Dendritic cell treated with granulocyte-macrophage colony-stimulating factor and Interleukin-4, amounts not matched to agents 40 ng/mL and 50 ng/mL, for 4 days (primary cell): ENCODE measurements around the gene PASK.

Source experiments
- H3K27ac Mint-ChIP-seq: one replicate; pipeline ENCODE4 v1.8.0; 2022; ENCODE audit warnings: mild to moderate bottlenecking, mixed read lengths
- H3K27me3 Mint-ChIP-seq: one replicate; pipeline ENCODE4 v1.8.0; 2022; ENCODE audit warnings: mild to moderate bottlenecking, mixed read lengths
- H3K36me3 Mint-ChIP-seq: one replicate; pipeline ENCODE4 v1.8.0; 2022; ENCODE audit warnings: low read depth, mixed read lengths
- H3K4me1 Mint-ChIP-seq: one replicate; pipeline ENCODE4 v1.8.0; 2022; ENCODE audit warnings: low read depth, mixed read lengths
- H3K4me3 Mint-ChIP-seq: one replicate; pipeline ENCODE4 v1.8.0; 2022; ENCODE audit warnings: mild to moderate bottlenecking, moderate library complexity, mixed read lengths
- H3K9me3 Mint-ChIP-seq: one replicate; pipeline ENCODE4 v1.8.0; 2022; ENCODE audit warnings: mixed read lengths
- intact Hi-C: fragments of 100-400 bp; cut with micrococcal nuclease; formaldehyde crosslinking; loops from one replicate; pipeline ENCODE4 v1.15.0; 2022

PASK gene

DNA sequence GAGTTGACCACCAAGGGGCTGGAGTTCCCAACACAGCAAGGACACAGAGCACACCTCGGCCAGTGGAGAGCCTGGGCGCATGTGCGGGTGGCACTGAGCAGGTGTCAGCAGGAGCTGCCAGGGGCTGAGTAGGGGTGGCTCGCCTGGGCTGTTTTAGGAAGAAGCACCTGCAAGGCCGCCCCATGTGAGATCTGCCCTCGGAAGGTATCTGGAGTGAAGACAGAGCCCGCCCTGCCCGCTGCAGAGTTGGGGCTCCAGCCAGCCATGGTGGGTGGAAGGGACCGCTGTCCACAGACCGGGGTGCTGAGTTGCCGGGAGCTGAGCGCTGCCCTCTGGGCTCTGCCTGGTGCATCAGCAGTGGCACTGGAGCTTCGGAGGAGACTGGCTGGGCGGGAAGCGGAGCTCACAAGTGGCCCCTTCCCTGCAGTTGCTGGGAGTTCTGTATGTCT lies 82.4 kb downstream of the PASK start:
- no peak overlapping the region for H3K27ac Mint-ChIP-seq
- intact Hi-C loops, result no loop called here
- H3K27me3 Mint-ChIP-seq, result peaks cover 15% of the 10 kb centered on the region
- no peaks in the 10 kb centered on the region for H3K9me3 Mint-ChIP-seq
- H3K4me1 Mint-ChIP-seq, result peaks cover 7% of the 10 kb centered on the region
- no peaks in the 10 kb centered on the region for H3K36me3 Mint-ChIP-seq
- H3K4me3 Mint-ChIP-seq, result no peak overlapping the region

DNA sequence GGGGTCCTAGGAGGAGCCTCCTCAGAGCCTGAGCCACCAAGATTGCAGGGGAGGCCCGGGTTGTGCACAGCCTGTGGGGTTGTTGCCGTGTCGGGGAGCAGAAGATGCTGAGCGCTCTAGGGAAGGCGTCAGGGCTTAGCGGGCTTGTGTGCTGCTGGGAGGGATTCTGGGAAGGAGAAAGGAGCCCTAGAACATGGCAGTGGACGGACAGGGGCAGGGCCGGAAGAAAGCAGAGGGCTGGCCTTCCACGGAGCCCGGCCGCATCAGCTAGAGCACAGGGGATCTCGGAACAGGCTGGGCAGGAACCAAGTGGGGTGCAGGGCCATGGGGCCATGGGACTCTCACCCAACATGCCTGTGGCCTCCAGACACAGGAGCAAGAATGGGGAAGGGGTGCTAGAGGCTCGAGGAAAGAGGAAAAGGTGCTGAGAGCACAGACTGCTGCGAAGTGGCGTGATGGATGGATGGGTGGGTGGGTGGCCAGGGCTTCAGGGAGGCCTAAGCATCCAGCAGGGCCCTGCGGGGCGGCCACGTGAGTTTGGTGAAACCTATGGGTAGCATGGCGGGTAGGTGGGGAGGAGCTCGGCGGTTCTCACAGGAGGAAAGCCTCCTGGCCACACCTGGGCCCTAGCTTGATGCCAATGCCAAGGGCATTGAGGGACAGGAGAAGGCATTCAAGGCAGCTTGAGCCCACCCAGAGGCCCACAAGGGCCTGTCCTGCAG lies 82.9 kb downstream of the PASK start:
- no peak overlapping the region for H3K27ac Mint-ChIP-seq
- H3K27me3 Mint-ChIP-seq, result peaks cover 15% of the 10 kb centered on the region
- H3K36me3 Mint-ChIP-seq, result no peaks in the 10 kb centered on the region
- no peaks in the 10 kb centered on the region for H3K9me3 Mint-ChIP-seq
- H3K4me1 Mint-ChIP-seq, result peaks cover 7% of the 10 kb centered on the region
- no peak overlapping the region for H3K4me3 Mint-ChIP-seq
- intact Hi-C loops, result no loop called here

DNA sequence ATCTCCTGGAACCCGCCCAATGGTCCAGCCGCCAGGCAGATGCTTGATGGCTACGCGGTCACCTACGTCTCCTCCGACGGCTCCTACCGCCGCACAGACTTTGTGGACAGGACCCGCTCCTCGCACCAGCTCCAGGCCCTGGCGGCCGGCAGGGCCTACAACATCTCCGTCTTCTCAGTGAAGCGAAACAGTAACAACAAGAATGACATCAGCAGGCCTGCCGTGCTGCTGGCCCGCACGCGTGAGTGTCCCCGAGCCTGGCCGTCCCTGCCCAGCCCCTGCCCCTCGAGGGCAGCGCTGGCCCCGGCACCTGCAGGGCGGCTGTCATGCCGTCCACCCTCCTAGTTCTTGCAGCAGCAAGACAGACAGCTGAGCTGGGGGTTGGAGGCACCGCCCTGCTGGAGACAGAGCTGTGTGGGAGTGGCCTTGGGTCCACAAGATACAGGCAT lies 83.9 kb downstream of the PASK start:
- intact Hi-C loops, result no loop called here
- Mint-ChIP-seq H3K27ac (no peak overlapping the region), H3K36me3 (no peaks in the 10 kb centered on the region), H3K9me3 (no peaks in the 10 kb centered on the region), H3K4me1 (peaks cover 7% of the 10 kb centered on the region), H3K4me3 (no peak overlapping the region), H3K27me3 (peaks cover 16% of the 10 kb centered on the region)

DNA sequence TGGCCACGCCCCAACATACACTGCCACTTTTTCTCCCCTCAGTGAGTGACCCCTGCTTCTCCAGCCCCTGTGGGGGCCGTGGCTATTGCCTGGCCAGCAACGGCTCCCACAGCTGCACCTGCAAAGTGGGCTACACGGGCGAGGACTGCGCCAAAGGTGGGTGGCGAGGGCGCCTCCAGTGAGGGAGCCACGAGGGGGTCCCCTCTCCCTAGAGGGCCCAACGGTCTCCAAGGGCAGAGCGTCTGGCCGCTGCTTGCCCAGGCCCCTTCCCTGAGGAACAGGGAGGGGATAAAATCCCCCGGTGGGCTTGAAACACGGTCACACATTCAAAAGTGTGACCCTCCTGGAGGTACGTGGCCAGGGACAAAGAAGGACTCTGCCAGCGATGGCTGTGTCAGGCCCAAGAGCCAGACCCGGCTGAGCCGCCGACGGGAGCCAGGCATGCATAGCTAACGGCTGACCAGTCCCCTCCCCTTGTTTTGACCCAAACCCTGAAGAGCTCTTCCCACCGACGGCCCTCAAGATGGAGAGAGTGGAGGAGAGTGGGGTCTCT lies 84.4 kb downstream of the PASK start:
- no peak overlapping the region for H3K27ac Mint-ChIP-seq
- peaks cover 16% of the 10 kb centered on the region for H3K27me3 Mint-ChIP-seq

DNA sequence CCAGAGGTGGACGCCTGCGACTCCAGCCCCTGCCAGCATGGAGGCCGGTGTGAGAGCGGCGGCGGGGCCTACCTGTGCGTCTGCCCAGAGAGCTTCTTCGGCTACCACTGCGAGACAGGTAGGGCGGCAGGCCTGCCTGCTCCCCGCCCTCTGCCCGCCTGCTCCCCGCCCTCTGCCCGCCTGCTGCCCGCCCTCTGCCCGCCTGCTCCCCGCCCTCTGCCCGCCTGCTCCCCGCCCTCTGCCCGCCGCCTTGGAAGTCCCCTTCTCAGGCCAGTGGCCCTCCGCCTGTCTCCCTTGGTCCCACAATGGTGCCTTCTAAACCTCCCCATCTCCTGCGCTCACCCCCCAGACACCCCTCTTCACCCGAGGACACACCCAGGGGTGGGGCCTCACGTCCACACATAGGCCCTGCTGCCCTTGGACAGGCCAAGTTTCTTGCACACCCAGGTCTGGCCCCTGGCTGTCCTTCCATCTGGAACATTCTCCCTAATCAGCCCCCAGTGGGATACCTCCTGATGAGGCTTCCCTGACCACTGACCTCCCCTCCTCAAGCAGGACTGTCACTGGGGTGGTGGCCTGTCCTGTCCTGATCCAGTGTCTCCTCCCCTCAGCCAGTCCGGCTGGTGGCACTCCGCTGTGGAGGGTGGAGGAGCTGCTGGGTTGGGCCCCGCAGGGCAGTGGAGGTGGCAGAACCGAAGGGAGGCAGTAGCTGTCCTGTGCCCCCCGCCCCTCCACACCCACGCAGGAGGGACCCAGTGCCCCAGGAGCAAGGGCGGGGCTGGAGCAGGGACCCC lies 85.1 kb downstream of the PASK start:
- Mint-ChIP-seq H3K36me3 (no peaks in the 10 kb centered on the region), H3K4me3 (peak overlapping the region; percentile 59), H3K9me3 (no peaks in the 10 kb centered on the region), H3K27me3 (peaks cover 16% of the 10 kb centered on the region), H3K27ac (no peak overlapping the region), H3K4me1 (peaks cover 7% of the 10 kb centered on the region)
- intact Hi-C loops, result no loop called here

More for the DNA sequence above, 84.4 kb downstream of the PASK start:
- Mint-ChIP-seq H3K4me1 (peaks cover 7% of the 10 kb centered on the region), H3K9me3 (no peaks in the 10 kb centered on the region), H3K36me3 (no peaks in the 10 kb centered on the region), H3K4me3 (no peak overlapping the region)
- intact Hi-C loops, result no loop called here

DNA sequence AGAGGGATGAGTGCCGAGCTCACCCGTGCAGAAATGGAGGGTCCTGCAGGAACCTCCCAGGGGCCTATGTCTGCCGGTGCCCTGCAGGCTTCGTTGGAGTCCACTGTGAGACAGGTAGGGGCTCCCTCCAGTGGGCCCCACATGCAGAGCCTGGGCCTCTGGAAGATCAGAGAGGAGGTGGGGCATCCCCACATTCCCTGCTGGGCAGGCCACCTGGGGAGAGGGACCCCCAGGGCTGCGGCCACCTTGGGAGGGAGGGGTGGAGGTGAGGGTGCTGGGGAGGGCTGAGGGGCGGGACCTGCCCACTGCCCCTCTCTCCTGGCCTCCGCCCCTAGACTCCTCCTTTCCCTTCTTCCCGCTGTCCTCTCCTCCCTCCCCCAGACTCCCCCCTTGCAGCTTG lies 85.7 kb downstream of the PASK start:
- H3K9me3 Mint-ChIP-seq, result no peaks in the 10 kb centered on the region
- H3K36me3 Mint-ChIP-seq, result no peaks in the 10 kb centered on the region
- H3K27me3 Mint-ChIP-seq, result peaks cover 16% of the 10 kb centered on the region
- intact Hi-C loops, result no loop called here
- peaks cover 7% of the 10 kb centered on the region for H3K4me1 Mint-ChIP-seq
- no peak overlapping the region for H3K27ac Mint-ChIP-seq
- no peak overlapping the region for H3K4me3 Mint-ChIP-seq

DNA sequence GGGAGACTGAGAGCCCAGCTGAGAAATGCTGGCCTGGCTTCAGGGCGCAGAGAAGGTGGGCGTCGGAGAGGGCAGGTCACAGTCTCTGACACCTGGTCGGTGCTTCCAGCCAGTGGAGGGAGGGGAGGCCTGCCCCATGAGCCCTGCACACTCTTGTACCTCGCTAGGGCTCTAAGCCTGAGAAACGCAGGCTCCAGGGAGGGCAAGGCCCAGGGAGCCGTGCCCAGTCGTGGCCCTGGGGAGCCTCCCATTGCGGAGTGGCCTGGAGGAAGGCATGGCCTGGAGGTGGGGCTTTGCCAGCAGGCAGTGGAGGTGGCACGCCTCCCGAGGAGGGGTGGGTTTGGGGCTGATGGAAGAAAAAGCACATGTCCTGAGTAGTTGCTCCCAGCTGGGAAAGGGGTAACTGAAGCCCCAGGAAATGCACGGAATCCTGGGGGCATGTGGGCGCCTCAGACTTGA lies 86.2 kb downstream of the PASK start:
- Mint-ChIP-seq H3K4me1 (peaks cover 7% of the 10 kb centered on the region), H3K9me3 (no peaks in the 10 kb centered on the region), H3K4me3 (no peak overlapping the region), H3K36me3 (no peaks in the 10 kb centered on the region), H3K27me3 (peaks cover 16% of the 10 kb centered on the region), H3K27ac (no peak overlapping the region)
- intact Hi-C loops, result no loop called here

DNA sequence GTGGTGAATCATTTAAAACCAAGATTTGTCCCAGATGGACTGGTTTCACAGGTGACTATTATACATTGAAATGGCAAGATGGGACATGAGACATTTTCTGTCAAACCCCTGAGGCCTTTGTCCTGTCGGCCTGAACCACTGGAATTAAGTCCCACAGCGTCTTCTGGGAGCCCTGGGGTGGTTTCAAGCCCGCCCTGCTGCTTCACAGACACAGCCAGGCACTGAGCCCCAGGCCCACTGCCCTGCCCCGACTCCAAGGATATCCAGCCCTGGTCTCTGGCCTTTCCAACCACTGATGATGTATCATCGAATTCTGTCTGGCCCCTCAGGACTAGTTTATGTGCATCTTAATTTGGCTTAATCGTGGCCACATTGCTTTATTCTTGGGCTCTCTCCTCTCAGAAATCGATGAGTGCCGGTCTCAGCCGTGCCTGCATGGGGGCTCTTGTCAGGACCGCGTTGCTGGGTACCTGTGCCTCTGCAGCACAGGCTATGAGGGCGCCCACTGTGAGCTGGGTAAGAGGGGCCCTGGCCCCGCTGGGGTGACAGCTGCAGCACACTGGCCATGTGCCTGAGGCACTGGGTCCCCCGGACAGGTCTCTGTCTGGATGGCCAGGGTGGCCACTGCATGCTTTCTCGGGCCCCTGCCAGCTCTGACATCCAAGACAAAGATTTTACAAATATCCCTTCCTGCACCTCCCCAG lies 86.7 kb downstream of the PASK start:
- Mint-ChIP-seq H3K27ac (no peak overlapping the region), H3K36me3 (no peaks in the 10 kb centered on the region), H3K27me3 (peaks cover 16% of the 10 kb centered on the region), H3K4me1 (peaks cover 7% of the 10 kb centered on the region), H3K4me3 (no peak overlapping the region), H3K9me3 (no peaks in the 10 kb centered on the region)
- intact Hi-C loops, result no loop called here

DNA sequence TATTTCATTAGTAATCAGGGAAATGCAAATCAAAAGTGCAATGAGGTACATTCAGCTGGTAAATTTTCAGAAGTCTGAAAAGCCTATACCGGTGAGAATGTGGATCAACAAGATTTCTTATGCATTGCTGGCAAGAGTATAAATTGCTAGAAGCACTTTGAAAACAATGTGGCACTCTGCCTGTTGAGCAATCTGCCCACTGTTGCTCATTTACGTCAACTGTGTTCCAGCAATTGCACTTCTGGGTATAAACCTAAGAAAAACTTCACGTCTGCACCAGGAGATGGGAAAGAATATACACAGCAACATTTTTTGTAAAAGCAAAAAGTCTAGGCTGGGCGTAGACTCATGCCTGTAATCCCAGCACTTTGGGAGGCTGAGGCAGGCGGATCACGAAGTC lies 88.0 kb downstream of the PASK start:
- H3K36me3 Mint-ChIP-seq, result no peaks in the 10 kb centered on the region
- intact Hi-C loops, result no loop called here
- H3K27me3 Mint-ChIP-seq, result peaks cover 16% of the 10 kb centered on the region
- H3K9me3 Mint-ChIP-seq, result no peaks in the 10 kb centered on the region
- H3K27ac Mint-ChIP-seq, result no peak overlapping the region
- H3K4me3 Mint-ChIP-seq, result no peak overlapping the region
- peaks cover 7% of the 10 kb centered on the region for H3K4me1 Mint-ChIP-seq
